ENCODE data around the gene CNTD1.

DNA sequence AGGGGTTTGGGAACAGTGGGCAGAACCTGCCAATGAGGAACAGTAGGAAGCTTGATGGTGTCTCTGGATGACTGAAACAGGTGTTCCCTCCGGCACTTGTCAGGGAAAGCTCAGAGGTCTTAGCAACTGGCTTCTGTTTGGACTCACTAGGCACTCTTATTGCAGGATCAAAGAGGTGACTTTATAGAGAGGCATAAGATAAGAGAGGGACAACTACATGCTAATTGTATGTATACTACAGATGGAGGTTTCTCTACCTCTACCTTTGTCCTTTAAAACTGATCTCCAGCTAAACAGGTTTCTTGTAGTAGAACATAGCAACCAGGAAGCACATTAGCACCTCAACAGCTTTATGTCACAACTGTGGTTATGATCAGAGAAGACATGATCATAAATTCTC is 7.6 kb downstream of the CNTD1 start:
- no peak for TF ChIP-seq POLR2AphosphoS5 (IDR thresholded peaks at IDR 0.05; ENCODE audit: low read depth, low read length)
- TF ChIP-seq POLR2A (IDR thresholded peaks at IDR 0.05; ENCODE audit: low read depth, low read length), result no peak
- TF ChIP-seq TAF1 (IDR thresholded peaks at IDR 0.05; ENCODE audit: borderline replicate concordance, low read depth, low read length), result no peak

Measured in GM12892 (cell line).